Measurements from ENCODE around the gene ENTPD8.

Gene ENTPD8, protein sequence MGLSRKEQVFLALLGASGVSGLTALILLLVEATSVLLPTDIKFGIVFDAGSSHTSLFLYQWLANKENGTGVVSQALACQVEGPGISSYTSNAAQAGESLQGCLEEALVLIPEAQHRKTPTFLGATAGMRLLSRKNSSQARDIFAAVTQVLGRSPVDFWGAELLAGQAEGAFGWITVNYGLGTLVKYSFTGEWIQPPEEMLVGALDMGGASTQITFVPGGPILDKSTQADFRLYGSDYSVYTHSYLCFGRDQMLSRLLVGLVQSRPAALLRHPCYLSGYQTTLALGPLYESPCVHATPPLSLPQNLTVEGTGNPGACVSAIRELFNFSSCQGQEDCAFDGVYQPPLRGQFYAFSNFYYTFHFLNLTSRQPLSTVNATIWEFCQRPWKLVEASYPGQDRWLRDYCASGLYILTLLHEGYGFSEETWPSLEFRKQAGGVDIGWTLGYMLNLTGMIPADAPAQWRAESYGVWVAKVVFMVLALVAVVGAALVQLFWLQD

DNA sequence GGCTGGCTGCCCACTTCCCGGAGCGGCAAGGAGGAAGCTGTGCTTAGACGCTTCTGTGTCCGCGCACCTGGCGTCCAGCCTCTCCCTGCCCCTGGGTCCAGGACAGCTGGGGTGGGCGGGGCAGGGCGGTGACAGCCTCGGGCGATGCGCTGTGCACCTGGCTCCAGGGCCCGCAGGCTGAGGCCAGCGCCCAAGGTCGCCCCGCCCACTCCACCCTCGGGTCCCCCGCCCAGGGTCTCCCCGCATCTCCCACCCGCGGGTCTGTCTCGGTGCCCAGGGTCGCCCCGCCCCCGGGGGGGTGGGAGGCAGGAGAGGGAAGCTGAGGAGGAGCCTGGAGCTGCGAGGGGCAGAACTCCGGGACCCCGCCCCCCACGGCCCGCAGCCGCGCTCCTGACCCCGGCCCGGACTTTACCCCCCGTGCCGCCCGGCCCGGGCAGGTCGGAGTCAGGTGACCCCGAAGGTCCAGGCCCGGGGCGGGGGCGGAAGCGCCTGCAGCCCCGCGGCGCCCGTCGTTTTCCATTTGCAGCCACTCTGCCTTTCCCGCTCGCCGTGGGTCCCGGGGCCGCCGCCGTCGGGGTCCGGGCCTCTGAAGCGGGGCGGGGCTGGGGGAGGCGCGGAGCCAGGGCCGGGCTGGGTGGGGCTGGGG is at the start of gene ENTPD8:
TSS of gene ENTPD8 (minus strand) at position 69 of the 646 bp plus-strand sequence. CDS start 3,072 bp downstream, outside the sequence.
- ATAC-seq (no peak), DNase-seq (no peak)
- Mint-ChIP-seq H3K4me1 (peaks cover 13% of the 10 kb centered on the region), H3K27ac (no peak within 1 kb of the TSS), H3K27me3 (peaks cover 21% of the 10 kb centered on the region), H3K36me3 (ENCODE audit: low read depth) (no peaks in the 10 kb centered on the region), H3K9me3 (no peaks in the 10 kb centered on the region), H3K4me3 (peak within 1 kb of the TSS; percentile 21)

DNA sequence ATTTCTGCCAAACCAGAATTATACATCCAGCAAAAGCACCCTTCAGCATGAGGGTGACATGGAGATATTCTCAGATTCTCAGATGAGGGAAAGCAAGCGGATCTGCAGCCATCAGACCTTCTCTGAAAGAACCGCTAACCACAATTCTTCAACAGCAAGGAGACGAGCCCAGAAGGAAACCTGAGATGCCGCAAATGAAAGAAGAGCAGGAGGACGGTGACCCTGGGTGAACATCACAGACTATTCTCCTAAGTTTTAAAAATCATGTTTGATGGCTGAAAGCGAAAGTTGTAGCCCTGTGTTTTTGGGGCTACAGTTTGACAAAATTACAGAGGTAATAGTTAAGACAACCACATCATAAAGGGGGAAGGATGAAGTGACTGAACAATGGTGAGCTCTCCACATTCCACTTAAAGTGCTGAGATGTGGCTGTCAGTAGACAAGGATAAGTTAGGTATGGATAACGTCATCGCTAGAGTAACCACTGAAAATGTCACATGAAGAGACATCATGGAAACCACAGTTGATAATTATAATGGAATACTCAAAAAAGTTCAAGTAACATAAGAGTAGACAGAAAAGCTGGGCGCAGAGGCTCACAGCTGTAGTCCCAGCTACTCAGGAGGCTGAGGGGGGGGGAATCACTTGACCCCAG is 49.5 kb upstream of the ENTPD8 start:
- H3K9me3 Mint-ChIP-seq, result no peaks in the 10 kb centered on the region
- DNase-seq (no peak), ATAC-seq (no peak)
- H3K36me3 Mint-ChIP-seq (ENCODE audit: low read depth), result no peaks in the 10 kb centered on the region
- H3K4me1 Mint-ChIP-seq, result peaks cover 2% of the 10 kb centered on the region
- no peaks in the 10 kb centered on the region for H3K27me3 Mint-ChIP-seq
- no peak overlapping the region for H3K4me3 Mint-ChIP-seq
- H3K27ac Mint-ChIP-seq, result no peak overlapping the region

DNA sequence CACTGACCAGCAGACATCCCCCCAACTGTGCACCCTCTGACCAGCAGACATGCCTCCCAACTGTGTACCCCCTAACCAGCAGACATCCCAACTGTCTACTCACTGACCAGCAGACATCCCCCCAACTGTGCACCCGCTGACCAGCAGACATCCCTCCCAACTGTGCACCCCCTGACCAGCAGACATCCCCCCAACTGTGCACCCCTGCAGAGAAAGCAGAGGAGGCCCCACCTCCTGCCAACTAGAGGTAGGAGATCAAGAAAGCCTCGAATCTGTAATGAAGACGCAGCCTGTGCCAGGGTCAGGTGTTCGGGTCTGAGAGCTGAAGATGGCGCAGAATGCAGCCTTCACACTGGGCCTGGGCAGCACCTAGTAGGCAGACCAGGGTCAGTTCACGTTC is 47.7 kb upstream of the ENTPD8 start:
- Mint-ChIP-seq H3K36me3 (ENCODE audit: low read depth) (no peaks in the 10 kb centered on the region), H3K27ac (no peak overlapping the region), H3K4me1 (no peaks in the 10 kb centered on the region), H3K9me3 (no peaks in the 10 kb centered on the region), H3K27me3 (no peaks in the 10 kb centered on the region), H3K4me3 (no peak overlapping the region)
- DNase-seq, result no peak
- no peak for ATAC-seq

DNA sequence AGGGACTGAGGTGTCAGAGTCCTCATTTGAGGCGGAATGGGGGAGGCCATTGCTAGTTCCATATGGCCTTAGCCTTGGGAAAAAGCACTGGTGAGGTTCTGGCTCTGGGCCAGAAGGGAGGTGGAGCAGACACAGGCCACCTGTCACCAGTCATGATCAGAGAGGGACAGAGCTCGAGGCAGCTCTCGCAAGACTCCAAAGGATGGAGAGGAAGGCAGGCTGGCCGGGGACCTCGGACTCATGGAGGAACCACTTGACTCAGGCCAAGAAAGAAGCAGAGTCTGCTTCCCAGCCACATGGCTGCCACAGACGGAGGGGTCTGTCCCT is 47.1 kb upstream of the ENTPD8 start:
- H3K27ac Mint-ChIP-seq, result no peak overlapping the region
- DNase-seq, result no peak
- no peaks in the 10 kb centered on the region for H3K4me1 Mint-ChIP-seq
- H3K4me3 Mint-ChIP-seq, result no peak overlapping the region
- ATAC-seq, result no peak
- H3K27me3 Mint-ChIP-seq, result no peaks in the 10 kb centered on the region
- H3K9me3 Mint-ChIP-seq, result no peaks in the 10 kb centered on the region
- H3K36me3 Mint-ChIP-seq (ENCODE audit: low read depth), result no peaks in the 10 kb centered on the region

DNA sequence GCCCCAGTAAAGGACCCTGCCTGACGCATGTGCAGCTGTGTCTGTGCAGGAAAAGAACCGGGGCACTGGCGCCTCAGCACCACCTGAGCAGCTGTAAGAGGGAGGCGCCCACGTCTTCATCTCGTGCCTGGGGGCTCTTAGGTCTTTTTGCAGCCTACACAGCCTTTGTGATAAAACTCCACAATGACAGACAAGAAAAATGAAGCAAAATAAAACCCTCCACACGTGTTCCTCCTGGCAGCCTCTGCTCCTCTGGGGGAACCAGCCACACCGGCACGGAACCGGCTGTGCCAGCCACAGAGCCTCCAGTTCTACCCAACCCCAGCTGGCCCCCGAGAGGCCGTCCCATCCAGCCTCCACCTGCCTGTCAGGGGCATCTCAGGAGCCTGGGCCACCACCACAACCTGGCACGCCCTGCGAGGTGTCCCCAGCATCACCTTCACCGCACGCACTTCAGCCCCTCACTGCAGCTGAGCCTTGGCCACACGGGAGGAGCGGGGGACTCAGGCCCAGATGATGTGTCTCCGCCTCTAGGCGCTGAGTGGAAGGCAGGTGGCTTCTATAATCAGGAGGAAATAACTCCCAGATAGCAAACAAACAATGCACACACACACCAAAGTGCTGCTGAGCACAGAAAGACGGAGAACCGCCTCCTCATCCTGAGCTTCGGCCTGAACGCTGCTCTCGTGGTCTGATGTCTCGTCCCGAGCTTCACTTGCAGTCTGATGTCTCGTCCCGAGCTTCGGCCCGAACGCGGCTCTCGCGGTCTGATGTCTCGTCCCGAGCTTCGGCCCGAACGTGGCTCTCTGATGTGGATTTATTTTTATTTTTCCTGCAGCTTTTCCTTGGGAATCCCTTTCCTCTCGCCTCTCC is 46.5 kb upstream of the ENTPD8 start:
- Mint-ChIP-seq H3K27me3 (no peaks in the 10 kb centered on the region), H3K9me3 (no peaks in the 10 kb centered on the region), H3K4me1 (peaks cover 2% of the 10 kb centered on the region), H3K4me3 (no peak overlapping the region), H3K27ac (no peak overlapping the region), H3K36me3 (ENCODE audit: low read depth) (no peaks in the 10 kb centered on the region)
- ATAC-seq (no peak), DNase-seq (no peak)

DNA sequence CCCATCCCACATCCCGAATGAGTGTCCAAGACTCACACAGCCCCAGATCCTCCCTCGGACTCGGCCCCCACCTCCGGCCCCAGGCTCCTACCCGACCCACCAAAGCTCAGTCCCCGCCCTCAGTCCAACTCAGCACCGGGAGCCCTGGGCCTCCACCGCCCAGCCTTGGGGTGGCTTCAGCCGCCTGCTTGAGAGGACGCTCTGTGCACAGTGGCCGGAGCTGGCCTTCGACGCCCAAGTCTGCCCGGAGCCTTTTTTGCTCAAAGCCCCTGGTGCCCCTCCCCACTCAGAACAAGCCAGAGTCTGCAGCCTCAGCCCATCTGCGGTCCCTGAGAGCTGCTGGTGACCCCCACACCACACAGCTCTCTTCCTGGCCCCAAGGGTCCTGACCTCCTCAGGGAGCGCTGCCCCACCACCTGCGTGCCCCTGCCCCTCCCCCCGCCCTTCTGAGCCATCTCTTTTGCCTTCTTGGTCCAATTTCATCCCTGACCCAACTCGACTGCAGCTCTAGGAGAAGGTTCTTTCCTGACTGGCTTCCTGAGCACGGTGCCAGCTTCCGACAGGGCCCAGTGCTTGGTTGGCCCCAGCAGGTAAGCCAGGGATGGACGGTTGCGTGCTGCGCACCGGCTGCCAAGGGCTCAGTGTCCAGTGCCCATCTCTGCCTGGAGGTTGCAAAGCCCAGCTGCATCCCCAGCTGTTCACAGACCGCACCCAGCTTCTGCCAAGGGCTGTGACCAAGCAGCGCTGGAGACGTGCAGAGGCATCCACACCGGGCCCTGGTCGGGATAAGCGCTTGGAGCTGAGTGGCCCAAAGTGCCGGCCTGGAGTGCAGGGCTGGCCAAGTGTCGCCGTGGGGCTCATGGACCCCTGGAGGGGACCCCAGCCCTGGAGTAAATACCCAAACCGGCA is 45.6 kb upstream of the ENTPD8 start:
- no peak for ATAC-seq
- peaks cover 9% of the 10 kb centered on the region for H3K4me1 Mint-ChIP-seq
- H3K27ac Mint-ChIP-seq, result no peak overlapping the region
- H3K27me3 Mint-ChIP-seq, result no peaks in the 10 kb centered on the region
- no peak overlapping the region for H3K4me3 Mint-ChIP-seq
- no peaks in the 10 kb centered on the region for H3K36me3 Mint-ChIP-seq (ENCODE audit: low read depth)
- no peak for DNase-seq
- H3K9me3 Mint-ChIP-seq, result no peaks in the 10 kb centered on the region

DNA sequence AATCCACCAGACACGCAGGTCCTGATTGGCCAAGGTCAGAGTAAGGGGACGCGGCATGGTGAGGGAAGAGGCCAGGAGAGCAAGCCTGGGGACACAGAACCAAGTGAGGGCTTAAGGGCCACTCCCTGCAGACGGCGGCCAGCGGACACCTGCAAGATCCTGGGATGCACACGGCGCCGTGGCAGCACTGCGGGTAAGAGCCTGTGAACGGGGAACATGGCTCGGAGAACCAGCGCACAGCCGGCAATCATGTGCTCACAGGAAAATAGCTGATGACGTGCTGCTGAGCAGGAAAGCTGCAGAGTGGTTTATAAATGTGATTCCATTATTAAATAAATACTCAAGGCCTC is 45.0 kb upstream of the ENTPD8 start:
- Mint-ChIP-seq H3K4me3 (no peak overlapping the region), H3K9me3 (no peaks in the 10 kb centered on the region), H3K36me3 (ENCODE audit: low read depth) (no peaks in the 10 kb centered on the region), H3K4me1 (peaks cover 10% of the 10 kb centered on the region), H3K27ac (no peak overlapping the region), H3K27me3 (no peaks in the 10 kb centered on the region)
- ATAC-seq (no peak), DNase-seq (no peak)

DNA sequence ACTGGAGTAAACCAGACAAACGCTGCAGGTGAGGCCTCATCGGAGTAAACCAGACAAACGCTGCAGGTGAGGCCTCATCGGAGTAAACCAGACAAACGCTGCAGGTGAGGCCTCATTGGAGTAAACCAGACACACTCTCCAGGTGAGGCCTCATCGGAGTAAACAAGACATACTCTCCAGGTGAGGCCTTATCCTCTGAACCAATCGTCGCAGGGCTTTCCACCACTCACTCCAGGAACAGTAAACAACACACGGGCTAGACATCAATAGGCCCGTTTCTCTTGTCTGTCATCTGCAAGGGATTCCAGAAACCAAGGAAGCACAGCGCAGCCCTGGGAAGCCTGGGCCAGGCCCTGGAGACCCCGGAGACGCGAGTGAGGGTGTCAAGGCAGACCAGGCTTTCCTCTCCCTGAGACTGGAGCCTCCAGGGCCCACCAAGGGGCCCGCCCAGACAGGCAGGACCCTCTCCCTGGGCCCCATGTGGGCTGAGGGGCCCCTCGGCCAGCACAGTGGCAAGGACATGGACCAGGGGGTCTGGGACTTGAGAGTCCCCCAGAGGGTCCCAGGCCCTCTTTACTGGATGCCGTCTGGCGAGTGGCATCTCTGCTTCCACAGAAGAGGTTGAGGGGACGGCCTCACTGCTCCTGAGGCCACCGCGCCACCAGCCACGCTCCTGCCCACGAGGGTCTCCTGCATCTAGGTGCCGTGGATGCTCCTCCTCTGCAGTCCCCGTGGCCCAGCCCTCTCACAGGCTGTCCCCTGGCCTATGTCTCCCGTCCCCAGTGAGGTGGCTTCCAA is 44.4 kb upstream of the ENTPD8 start:
- no peak for ATAC-seq
- DNase-seq, result no peak
- H3K9me3 Mint-ChIP-seq, result no peaks in the 10 kb centered on the region
- peaks cover 10% of the 10 kb centered on the region for H3K4me1 Mint-ChIP-seq
- H3K27me3 Mint-ChIP-seq, result no peaks in the 10 kb centered on the region
- H3K4me3 Mint-ChIP-seq, result no peak overlapping the region
- H3K36me3 Mint-ChIP-seq (ENCODE audit: low read depth), result no peaks in the 10 kb centered on the region
- no peak overlapping the region for H3K27ac Mint-ChIP-seq

DNA sequence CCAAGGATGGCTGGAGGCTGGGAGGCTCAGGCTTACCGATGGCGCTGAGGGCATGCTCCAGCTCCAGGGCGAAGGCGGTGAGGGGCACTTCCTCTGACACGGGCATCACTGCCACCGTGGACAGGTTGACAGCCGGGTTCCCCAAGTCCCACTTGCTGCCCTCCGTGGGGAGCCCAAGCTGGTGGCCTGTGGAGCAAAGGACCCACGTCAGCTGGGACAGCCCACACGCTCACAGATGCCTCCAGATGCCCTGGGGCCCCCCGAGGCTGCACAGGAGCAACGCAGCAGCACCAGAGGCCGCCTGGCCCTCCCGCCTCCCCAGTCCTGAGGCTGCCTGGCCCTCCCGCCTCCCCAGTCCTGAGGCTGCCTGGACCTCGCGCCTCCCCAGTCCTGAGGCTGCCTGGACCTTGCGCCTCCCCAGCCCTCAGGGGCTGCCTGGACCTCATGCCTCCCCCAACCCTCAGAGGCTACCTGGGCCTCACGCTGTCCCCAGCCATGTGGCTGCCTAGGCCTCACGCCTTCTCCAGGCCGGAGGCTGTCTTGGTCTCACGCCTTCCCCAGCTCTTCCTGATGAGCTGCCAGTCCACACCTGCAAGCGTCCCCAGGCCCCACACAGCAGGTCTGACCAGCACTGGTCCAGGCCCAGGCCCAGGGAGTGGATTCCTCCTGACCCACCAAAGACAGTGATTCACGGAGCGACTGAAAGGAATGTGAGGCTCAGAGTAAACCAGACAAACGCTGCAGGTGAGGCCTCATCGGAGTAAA is 43.6 kb upstream of the ENTPD8 start:
- Mint-ChIP-seq H3K4me3 (no peak overlapping the region), H3K27me3 (no peaks in the 10 kb centered on the region)
- DNase-seq, result no peak

DNA sequence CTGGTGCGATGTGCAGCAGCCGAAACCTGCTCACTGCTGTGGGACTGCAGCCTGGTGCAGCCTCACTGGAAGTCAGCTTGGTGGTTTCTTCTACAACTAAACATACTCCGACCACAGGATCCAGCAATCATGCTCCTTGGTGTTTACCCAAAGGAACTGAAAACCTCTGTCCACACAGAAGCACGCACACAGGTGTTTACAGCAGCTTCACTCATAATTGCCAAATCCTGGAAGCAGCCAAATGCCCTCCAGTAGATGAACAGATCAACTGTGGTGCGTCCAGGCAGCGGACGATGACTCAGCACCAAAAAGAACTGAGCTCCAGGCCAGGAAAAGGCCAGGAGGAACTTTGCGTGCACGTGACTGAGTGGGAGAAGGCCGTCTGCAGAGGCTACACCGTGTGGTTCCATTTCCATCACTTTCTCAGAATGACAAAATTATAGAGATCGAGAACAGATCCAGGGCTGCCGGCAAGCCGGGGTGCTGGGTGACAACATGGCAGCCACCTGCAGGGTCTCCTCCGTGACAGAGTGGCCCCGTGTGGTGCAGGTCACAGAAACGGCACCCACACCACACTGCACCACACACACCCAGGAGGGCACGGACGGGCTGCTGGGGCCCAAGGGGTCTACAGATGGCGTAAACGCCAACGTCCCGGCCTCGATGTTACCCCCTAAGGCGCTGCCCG is 41.1 kb upstream of the ENTPD8 start:
- Mint-ChIP-seq H3K36me3 (ENCODE audit: low read depth) (no peaks in the 10 kb centered on the region), H3K27ac (peak overlapping the region; percentile 42), H3K9me3 (no peaks in the 10 kb centered on the region), H3K27me3 (no peaks in the 10 kb centered on the region), H3K4me3 (no peak overlapping the region), H3K4me1 (peaks cover 10% of the 10 kb centered on the region)
- DNase-seq (no peak), ATAC-seq (peak; percentile 25)

More for the DNA sequence above, 43.6 kb upstream of the ENTPD8 start:
- Mint-ChIP-seq H3K27ac (no peak overlapping the region), H3K36me3 (ENCODE audit: low read depth) (no peaks in the 10 kb centered on the region), H3K4me1 (peaks cover 10% of the 10 kb centered on the region), H3K9me3 (no peaks in the 10 kb centered on the region)
- ATAC-seq, result no peak

DNA sequence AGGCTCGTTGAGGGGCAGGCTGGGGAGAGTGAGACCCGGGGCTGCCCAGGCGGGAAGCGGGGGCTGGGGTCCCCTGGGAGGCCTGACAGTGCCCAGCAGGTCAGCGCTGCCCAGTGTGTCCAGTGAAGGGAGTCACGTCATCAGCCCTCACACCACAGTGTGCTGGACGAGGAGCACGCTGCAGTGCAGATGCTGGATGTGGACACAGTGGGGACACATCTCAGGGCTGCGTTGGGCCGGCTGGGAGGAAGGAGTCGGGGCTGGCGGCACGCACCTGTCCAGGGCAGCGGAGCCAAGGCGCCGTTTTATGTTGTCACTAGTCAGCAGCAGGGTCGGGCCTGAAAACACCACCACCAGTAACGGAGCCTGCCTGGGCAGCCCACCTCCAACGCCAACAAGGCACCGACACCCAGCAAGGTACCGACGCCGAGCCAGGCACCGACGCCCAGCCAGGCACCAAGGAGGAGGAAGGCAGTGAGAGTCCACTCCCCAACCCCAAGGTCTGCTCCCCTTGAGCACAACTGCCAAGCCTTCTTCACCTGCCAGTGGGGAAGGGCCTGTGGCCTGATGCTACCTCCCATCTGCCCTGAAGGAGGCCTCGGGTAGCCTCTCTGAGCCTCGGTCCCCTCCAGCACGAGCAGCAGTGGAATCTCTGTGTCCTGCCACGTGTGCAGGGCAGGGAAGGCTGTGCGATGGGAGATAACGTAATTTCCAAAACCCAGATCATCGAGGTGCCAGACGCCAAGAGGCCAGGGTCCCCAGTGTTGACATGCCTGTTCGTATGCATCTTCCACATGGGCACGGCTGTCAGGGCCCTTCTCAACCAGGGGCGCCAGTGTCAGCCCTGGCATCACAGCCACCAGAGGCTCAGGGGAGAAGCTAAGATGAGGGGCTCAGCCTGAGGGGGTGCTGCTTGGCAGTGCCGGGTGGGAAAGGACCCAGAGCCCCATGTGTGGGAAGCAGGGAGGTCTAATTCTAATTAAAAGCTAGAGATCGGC is 39.8 kb upstream of the ENTPD8 start:
- DNase-seq (no peak), ATAC-seq (no peak)
- peaks cover 4% of the 10 kb centered on the region for H3K9me3 Mint-ChIP-seq
- H3K4me1 Mint-ChIP-seq, result peaks cover 10% of the 10 kb centered on the region
- H3K27me3 Mint-ChIP-seq, result no peaks in the 10 kb centered on the region
- H3K27ac Mint-ChIP-seq, result no peak overlapping the region
- no peak overlapping the region for H3K4me3 Mint-ChIP-seq
- H3K36me3 Mint-ChIP-seq (ENCODE audit: low read depth), result peaks cover 5% of the 10 kb centered on the region

Data from activated naive CD8-positive, alpha-beta T cell treated with anti-CD3 and anti-CD28 coated beads, Interleukin-2, amount 50 U/mL, for 24 hours (primary cell).